Peyer's patch (tissue), 4 donors: ENCODE results near the gene DCAF6. TPM values are rescaled to one million over a fixed set of nuclear protein-coding genes. Genes with fewer than 3 reads are reported as not detected.

Experiments
- DNase-seq, 3 donors: peaks; one replicate each; pipeline ENCODE4 v3.0.0-alpha.2; 2017 to 2019
- H3K27ac ChIP-seq, 4 donors: fragments of 200-600 bp; sonication (generic); one replicate each; pipeline ENCODE4 v1.5.1; 2016 to 2019
- H3K27me3 ChIP-seq, 2 donors: fragments of 200-600 bp; sonication (generic); one replicate each; pipeline ENCODE4 v1.5.1; 2019
- H3K36me3 ChIP-seq, 3 donors: fragments of 200-600 bp; sonication (generic); one replicate each; pipeline ENCODE4 v1.5.1; 2016 to 2019
- H3K4me1 ChIP-seq, 4 donors: fragments of 200-600 bp; sonication (generic); one replicate each; pipeline ENCODE4 v1.5.1; 2016 to 2019
- H3K4me3 ChIP-seq, 4 donors: fragments of 200-600 bp; sonication (generic); 1 replicate in 3 of 4; 2 replicates in 1 of 4; pipeline ENCODE4 v1.5.1; 2016 to 2019; ENCODE audit warnings: mild to moderate bottlenecking in 1 of 4
- H3K9me3 ChIP-seq, 4 donors: fragments of 200-600 bp; sonication (generic); one replicate each; pipeline ENCODE4 v1.5.1; 2016 to 2019; ENCODE audit warnings: mild to moderate bottlenecking in 1 of 4
- POLR2A ChIP-seq, 2 donors: fragments of 450-650 bp; IDR thresholded peaks; one replicate each; pipeline ENCODE4 v1.5.1; 2017; ENCODE audit warnings: antibody characterized with exemption in 2 of 2, mild to moderate bottlenecking in 2 of 2, moderate library complexity in 2 of 2
- total RNA-seq, 4 donors: library from RNA; depleted of rRNA; stranded (reverse); fragments of >200 nt; gene quantifications; one replicate each; pipeline ENCODE4 v1.1.0, GENCODE V29; 2016
- TF ChIP-seq, protein P1 (sequence below), 6 experiments: fragments of 450-650 bp in 4 of 6; fragments of 200-600 bp in 2 of 6; sonication (generic) in 1 of 6; IDR thresholded peaks; one replicate each; pipeline ENCODE4 v1.5.1; 2017 to 2019; ENCODE audit warnings: antibody characterized with exemption in 6 of 6, mild to moderate bottlenecking in 3 of 6, moderate library complexity in 1 of 6

The DCAF6 gene
- total RNA-seq, 4 donors from 2014 or later, result 106 to 139 (median 114) TPM

DNA sequence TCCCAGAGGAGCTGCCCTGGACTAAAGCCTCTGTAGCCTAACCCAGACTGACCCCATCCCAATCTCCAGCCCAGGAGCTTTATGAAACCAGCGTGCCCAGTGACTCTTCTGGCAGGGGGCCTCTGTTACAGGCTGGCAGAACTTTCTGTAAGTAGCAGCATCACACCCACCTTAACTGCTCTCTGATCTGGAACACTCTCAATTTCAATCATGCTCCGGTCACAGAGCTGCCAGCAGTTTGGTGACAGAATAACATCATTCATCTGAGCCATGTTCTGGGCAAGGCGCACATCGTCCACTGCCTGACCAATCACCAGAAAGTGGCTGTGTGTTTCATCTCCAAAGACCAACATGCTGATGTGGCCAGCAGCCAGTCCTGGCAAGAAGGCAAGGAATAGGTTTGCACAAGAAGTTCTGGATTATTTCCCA is 37.2 kb upstream of the DCAF6 start:
- no peaks in the 10 kb centered on the region for H3K27me3 ChIP-seq
- no peak for TF ChIP-seq POLR2A (IDR thresholded peaks at IDR 0.05)
- TF ChIP-seq, protein P1, sequence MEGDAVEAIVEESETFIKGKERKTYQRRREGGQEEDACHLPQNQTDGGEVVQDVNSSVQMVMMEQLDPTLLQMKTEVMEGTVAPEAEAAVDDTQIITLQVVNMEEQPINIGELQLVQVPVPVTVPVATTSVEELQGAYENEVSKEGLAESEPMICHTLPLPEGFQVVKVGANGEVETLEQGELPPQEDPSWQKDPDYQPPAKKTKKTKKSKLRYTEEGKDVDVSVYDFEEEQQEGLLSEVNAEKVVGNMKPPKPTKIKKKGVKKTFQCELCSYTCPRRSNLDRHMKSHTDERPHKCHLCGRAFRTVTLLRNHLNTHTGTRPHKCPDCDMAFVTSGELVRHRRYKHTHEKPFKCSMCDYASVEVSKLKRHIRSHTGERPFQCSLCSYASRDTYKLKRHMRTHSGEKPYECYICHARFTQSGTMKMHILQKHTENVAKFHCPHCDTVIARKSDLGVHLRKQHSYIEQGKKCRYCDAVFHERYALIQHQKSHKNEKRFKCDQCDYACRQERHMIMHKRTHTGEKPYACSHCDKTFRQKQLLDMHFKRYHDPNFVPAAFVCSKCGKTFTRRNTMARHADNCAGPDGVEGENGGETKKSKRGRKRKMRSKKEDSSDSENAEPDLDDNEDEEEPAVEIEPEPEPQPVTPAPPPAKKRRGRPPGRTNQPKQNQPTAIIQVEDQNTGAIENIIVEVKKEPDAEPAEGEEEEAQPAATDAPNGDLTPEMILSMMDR (IDR thresholded peaks at IDR 0.05), result no peak
- no peaks in the 10 kb centered on the region for H3K36me3 ChIP-seq
- no peak overlapping the region for H3K27ac ChIP-seq
- no peak overlapping the region for H3K4me3 ChIP-seq
- no peaks in the 10 kb centered on the region for H3K9me3 ChIP-seq
- no peaks in the 10 kb centered on the region for H3K4me1 ChIP-seq
- DNase-seq, result no peak

DNA sequence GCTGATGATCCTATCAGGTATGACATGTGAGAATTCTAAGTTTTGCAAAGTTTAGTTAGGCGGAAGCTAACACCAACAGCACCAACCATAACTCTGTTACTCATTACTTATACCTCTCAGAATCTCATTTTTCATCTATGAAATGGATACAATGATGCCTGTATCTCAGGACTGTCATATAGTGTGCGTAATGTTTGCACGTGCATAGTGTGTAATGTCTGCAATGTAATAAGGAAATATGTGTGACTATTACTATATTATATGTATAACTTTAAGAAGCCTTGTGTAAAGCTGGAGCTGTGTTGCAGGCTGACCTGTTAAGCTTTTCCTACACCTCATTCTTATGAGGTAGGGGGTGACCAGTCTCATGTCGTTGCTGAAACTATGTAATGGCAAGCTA is 35.6 kb upstream of the DCAF6 start:
- DNase-seq, result no peak
- Histone ChIP-seq H3K27me3 (no peaks in the 10 kb centered on the region), H3K4me1 (no peaks in the 10 kb centered on the region), H3K9me3 (no peaks in the 10 kb centered on the region), H3K36me3 (no peaks in the 10 kb centered on the region), H3K4me3 (no peak overlapping the region), H3K27ac (no peak overlapping the region)
- TF ChIP-seq, protein P1 (IDR thresholded peaks at IDR 0.05), result no peak
- no peak for TF ChIP-seq POLR2A (IDR thresholded peaks at IDR 0.05)

DNA sequence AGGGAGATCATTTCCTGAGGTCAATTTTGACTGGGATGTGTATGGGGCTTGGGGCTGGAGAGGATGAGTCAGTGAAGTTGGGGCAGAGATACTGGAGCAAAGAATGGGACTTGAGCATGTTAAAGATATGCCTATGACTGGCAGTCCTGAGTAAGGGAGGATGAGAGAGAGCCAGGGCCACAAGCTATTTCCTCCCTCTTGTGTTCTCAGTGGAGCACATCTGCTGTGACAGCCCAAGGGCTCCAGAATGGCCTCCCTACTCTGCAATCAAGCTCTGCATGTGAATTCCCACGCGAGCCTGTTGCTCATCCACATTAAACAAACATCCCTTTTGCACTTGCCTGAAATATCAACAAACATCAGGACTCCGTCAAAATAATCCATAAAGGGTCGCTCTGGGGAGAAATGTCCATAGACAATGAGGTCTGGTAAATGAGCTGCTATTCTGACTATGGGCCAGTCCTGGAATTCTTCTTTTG is 31.8 kb upstream of the DCAF6 start:
- TF ChIP-seq, protein P1 (IDR thresholded peaks at IDR 0.05), result no peak
- TF ChIP-seq POLR2A (IDR thresholded peaks at IDR 0.05), result no peak
- no peaks in the 10 kb centered on the region for H3K4me1 ChIP-seq
- no peak overlapping the region for H3K4me3 ChIP-seq
- DNase-seq, result no peak
- no peaks in the 10 kb centered on the region for H3K36me3 ChIP-seq
- H3K27ac ChIP-seq, result no peak overlapping the region
- H3K27me3 ChIP-seq, result no peaks in the 10 kb centered on the region
- H3K9me3 ChIP-seq, result peaks cover 0 to under 1% (median 0%) of the 10 kb centered on the region in 4 donors

DNA sequence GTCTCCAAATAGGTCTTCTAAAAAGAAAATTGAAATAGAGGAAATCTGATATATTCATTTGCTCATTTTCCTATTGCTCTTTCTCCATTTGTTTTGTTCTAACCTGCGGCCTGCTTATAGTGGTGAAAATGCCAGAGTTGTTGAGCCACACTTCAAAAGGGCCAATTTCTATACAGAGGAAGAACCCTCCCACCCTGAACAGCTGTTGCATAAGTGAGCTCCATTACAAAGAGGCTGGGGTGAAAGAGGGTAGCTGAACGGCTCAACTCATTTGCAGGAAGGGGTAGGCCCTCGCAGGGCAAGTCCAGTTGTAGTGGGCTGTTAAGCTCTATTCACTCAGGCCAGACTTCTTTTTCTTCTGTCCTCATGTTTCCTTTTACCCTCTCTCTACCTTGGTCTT is 31.3 kb upstream of the DCAF6 start:
- H3K27me3 ChIP-seq, result no peaks in the 10 kb centered on the region
- H3K4me3 ChIP-seq, result no peak overlapping the region
- no peak for DNase-seq

DNA sequence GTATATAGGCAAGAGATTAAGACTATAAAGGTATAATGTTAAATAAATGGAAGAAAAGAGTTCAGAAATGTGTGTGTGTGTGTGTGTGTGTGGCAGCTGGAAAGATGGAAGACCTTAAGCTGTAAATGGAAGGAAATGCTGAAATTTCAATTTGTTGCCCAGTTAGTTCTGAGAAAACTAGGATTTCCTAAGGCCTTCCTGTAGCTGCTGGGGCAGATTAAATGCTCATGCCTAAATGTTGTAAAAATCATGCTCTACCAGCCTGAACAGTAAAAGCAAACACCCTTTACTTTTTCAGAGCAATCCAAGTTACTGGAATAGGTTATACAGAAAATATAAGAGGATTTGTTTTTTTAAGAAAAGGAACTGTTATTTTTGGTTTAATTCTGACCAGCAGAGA is 30.8 kb upstream of the DCAF6 start:
- no peak for TF ChIP-seq POLR2A (IDR thresholded peaks at IDR 0.05)
- TF ChIP-seq, protein P1 (IDR thresholded peaks at IDR 0.05), result no peak
- no peak overlapping the region for H3K27ac ChIP-seq
- no peak overlapping the region for H3K4me3 ChIP-seq

More for the DNA sequence above, 31.3 kb upstream of the DCAF6 start:
- Histone ChIP-seq H3K36me3 (no peaks in the 10 kb centered on the region), H3K4me1 (no peaks in the 10 kb centered on the region), H3K9me3 (peaks cover 0 to 4% (median 0%) of the 10 kb centered on the region in 4 donors), H3K27ac (no peak overlapping the region)
- no peak for TF ChIP-seq POLR2A (IDR thresholded peaks at IDR 0.05)
- TF ChIP-seq, protein P1 (IDR thresholded peaks at IDR 0.05), result no peak

More for the DNA sequence above, 30.8 kb upstream of the DCAF6 start:
- no peaks in the 10 kb centered on the region for H3K27me3 ChIP-seq
- H3K36me3 ChIP-seq, result no peaks in the 10 kb centered on the region
- peaks cover 0 to 4% (median 0%) of the 10 kb centered on the region in 4 donors for H3K9me3 ChIP-seq
- H3K4me1 ChIP-seq, result no peaks in the 10 kb centered on the region
- DNase-seq, result no peak
